Hepatocyte (in vitro differentiated cells): ENCODE results near the gene UBE2J2. TPM values are rescaled to one million over a fixed set of nuclear protein-coding genes. Genes with fewer than 3 reads are reported as not detected.

Experiments
- DNase-seq: peaks from one replicate; pipeline ENCODE4 v3.0.0-alpha.2; 2016; ENCODE audit warnings: low spot score
- H2AFZ ChIP-seq: fragments of 200-600 bp; sonication (generic); 2 replicates; pipeline ENCODE4 v1.6.0; 2016; ENCODE audit warnings: antibody characterized with exemption, mild to moderate bottlenecking
- H3K27ac ChIP-seq: fragments of 200-600 bp; sonication (generic); 2 replicates; pipeline ENCODE4 v1.5.1; 2016; ENCODE audit warnings: mild to moderate bottlenecking
- H3K27me3 ChIP-seq: fragments of 200-600 bp; sonication (generic); 2 replicates; pipeline ENCODE4 v1.6.1; 2016
- H3K36me3 ChIP-seq: fragments of 200-600 bp; sonication (generic); replicated peaks from 2 replicates; pipeline ENCODE4 v1.5.1; 2016; ENCODE audit warnings: low read depth; ENCODE audit not compliant: insufficient read depth
- H3K4me1 ChIP-seq: fragments of 200-600 bp; sonication (generic); 2 replicates; pipeline ENCODE4 v1.5.1; 2016; ENCODE audit warnings: mild to moderate bottlenecking, moderate library complexity; ENCODE audit not compliant: insufficient read depth
- H3K4me2 ChIP-seq: fragments of 200-600 bp; sonication (generic); 2 replicates; pipeline ENCODE4 v1.6.0; 2016
- H3K4me3 ChIP-seq: fragments of 200-600 bp; sonication (generic); 2 replicates; pipeline ENCODE4 v1.5.1; 2016; ENCODE audit warnings: mild to moderate bottlenecking
- H3K79me2 ChIP-seq: fragments of 200-600 bp; sonication (generic); 2 replicates; pipeline ENCODE4 v1.6.0; 2017; ENCODE audit warnings: mild to moderate bottlenecking
- H3K9me2 ChIP-seq: fragments of 200-600 bp; sonication (generic); replicated peaks from 2 replicates; pipeline ENCODE4 v1.6.0; 2017; ENCODE audit warnings: mild to moderate bottlenecking; ENCODE audit not compliant: insufficient read depth
- H3K9me3 ChIP-seq: fragments of 200-600 bp; sonication (generic); 2 replicates; pipeline ENCODE4 v1.5.1; 2016; ENCODE audit warnings: low read depth, mild to moderate bottlenecking
- H4K20me1 ChIP-seq: fragments of 200-600 bp; sonication (generic); 2 replicates; pipeline ENCODE4 v1.6.0; 2016; ENCODE audit warnings: mild to moderate bottlenecking; ENCODE audit not compliant: insufficient read depth, poor library complexity, severe bottlenecking
- CTCF ChIP-seq: fragments of 200-600 bp; sonication (generic); IDR thresholded peaks from 2 replicates; pipeline ENCODE4 v1.5.1; 2016; ENCODE audit warnings: antibody characterized with exemption, mild to moderate bottlenecking; ENCODE audit not compliant: poor library complexity
- EZH2 ChIP-seq: fragments of 200-600 bp; sonication (generic); IDR thresholded peaks from 2 replicates; pipeline ENCODE4 v1.6.1; 2016; ENCODE audit warnings: antibody characterized with exemption, mild to moderate bottlenecking, borderline replicate concordance
- EZH2phosphoT487 ChIP-seq: fragments of 200-600 bp; sonication (generic); IDR thresholded peaks from one replicate; pipeline ENCODE4 v1.6.1; 2018; ENCODE audit warnings: antibody characterized with exemption, mild to moderate bottlenecking, low read depth, moderate library complexity; ENCODE audit not compliant: unreplicated experiment, severe bottlenecking
- WGBS: methylation state at CpG from one replicate; pipeline ENCODE4 v1.1.6; 2016; ENCODE audit warnings: low lambda C conversion rate; ENCODE audit errors: missing lambda C conversion rate; 5-methylcytosine and 5-hydroxymethylcytosine counted together
- polyA plus RNA-seq: library from polyadenylated mRNA; unstranded; fragments of >200 nt; fragmentation: Nextera tagmentation; extraction: Ambion mirVana; gene quantifications from 2 replicates; pipeline ENCODE4 v1.2.1, GENCODE V29; 2016
- total RNA-seq: library from RNA; depleted of rRNA; stranded (reverse); fragments of >200 nt; gene quantifications from 2 replicates; pipeline ENCODE4 v1.2.3, GENCODE V29; 2014

Gene UBE2J2
- total and polyA plus RNA-seq, 2 experiments from 2014 or later, result 31.7 to 66.7 TPM

GRCh38 chr1:1278620-1279019 lies 5.0 kb upstream of the UBE2J2 start:
- Histone ChIP-seq H3K27me3 (no peaks in the 10 kb centered on the region), H3K36me3 (no peaks in the 10 kb centered on the region), H3K9me2 (no peaks in the 10 kb centered on the region), H3K4me3 (no peak overlapping the region), H3K4me1 (no peaks in the 10 kb centered on the region), H3K4me2 (no peak overlapping the region), H3K9me3 (no peaks in the 10 kb centered on the region), H3K27ac (no peak overlapping the region), H3K79me2 (no peaks in the 10 kb centered on the region), H2AFZ (no peak overlapping the region), H4K20me1 (no peaks in the 10 kb centered on the region)
- DNase-seq, result no peak
- TF ChIP-seq EZH2 (no peak), EZH2phosphoT487 (no peak), CTCF (no peak)
- WGBS, result 92% methylated on average over 13 of the region's 13 CpGs

DNA sequence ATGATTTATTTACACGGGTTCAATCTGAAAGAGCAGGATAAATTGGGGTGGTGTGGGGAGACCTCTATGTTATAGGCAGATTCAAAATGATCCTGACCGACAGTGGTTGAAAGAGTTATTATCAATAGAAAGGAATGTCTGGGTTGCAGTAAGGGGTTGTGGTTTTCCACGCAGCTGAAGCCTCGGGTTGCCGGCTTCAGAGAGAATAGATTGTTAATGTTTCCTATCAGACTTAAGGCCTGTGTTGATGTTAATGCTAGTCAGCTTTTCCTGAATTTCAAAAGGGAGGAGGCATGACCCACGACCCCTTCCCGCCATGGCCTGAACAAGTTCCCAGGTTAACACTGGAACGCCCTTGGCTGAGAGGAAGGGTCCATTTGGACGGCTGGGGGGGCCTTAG lies 2.2 kb upstream of the UBE2J2 start:
- no peak for DNase-seq
- H3K4me2 ChIP-seq, result no peak overlapping the region
- H3K36me3 ChIP-seq, result no peaks in the 10 kb centered on the region
- peaks cover 20% of the 10 kb centered on the region for H3K4me1 ChIP-seq
- peaks cover 22% of the 10 kb centered on the region for H4K20me1 ChIP-seq
- no peak overlapping the region for H3K27ac ChIP-seq
- no peaks in the 10 kb centered on the region for H3K27me3 ChIP-seq
- H2AFZ ChIP-seq, result no peak overlapping the region
- no peaks in the 10 kb centered on the region for H3K9me2 ChIP-seq
- TF ChIP-seq EZH2, result no peak
- TF ChIP-seq EZH2phosphoT487, result no peak
- TF ChIP-seq CTCF, result no peak
- no peak overlapping the region for H3K4me3 ChIP-seq
- H3K9me3 ChIP-seq, result no peaks in the 10 kb centered on the region
- 85% methylated on average over 9 of the region's 9 CpGs for WGBS
- H3K79me2 ChIP-seq, result peaks cover 25% of the 10 kb centered on the region

DNA sequence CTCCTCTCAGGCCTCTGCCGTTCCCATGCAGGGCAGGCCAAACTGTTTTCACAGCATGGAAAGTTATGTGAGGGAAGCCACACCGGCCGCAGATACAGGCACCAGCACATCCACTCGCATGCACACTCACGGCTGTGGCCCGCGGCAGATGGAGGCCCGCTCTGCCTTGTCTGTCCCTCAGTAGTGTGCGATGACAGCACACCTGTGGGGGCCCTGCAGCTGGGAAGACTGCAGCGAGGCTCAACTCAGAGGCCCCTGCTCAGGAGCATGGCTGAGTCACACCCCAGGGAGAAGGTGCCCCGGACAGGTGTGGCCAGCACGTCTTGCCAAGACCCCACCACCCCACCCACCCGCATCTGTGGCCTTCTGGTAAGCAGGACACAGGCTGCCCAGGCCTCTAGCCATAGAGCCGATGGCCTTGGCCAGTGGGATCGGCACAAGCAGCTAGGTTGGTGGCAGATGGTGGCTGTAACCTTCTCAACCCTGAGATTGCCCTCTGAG lies 1.3 kb upstream of the UBE2J2 start:
- Histone ChIP-seq H4K20me1 (peaks cover 31% of the 10 kb centered on the region), H3K4me2 (no peak overlapping the region), H3K9me3 (no peaks in the 10 kb centered on the region), H3K4me1 (peaks cover 22% of the 10 kb centered on the region), H3K4me3 (no peak overlapping the region), H3K27ac (no peak overlapping the region), H3K79me2 (peaks cover 34% of the 10 kb centered on the region), H3K36me3 (no peaks in the 10 kb centered on the region), H2AFZ (no peak overlapping the region), H3K9me2 (no peaks in the 10 kb centered on the region), H3K27me3 (no peaks in the 10 kb centered on the region)
- no peak for DNase-seq
- WGBS, result 89% methylated on average over 15 of the region's 15 CpGs
- no peak for TF ChIP-seq EZH2phosphoT487
- no peak for TF ChIP-seq EZH2
- TF ChIP-seq CTCF, result no peak
